Measurements from ENCODE around the gene ST7. TPM values are rescaled to one million over a fixed set of nuclear protein-coding genes. Genes with fewer than 3 reads are reported as not detected.

Gene ST7
- polyA plus RNA-seq, 3 donors: 28.3 to 29.7 (median 29.3) TPM

DNA sequence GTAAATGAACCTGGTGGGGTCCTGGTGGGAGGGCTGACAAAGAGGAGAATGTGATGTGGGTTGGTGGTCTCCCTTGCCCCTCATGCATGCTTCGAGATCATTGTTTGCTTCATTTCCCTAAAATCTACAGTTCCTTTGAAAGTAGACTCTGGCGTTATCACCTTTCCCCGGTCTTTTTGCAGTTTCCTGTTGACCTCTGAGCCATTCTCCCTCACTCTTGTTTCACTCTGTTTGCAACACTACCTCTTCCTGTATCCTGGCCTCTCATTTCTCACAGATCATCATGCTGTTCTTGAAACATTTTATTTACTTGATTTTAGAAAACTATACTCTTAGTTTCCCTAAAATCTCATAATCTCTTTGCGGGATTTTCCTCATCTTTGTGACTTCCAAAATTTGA is 189.8 kb downstream of the ST7 start:
- no peak for DNase-seq (ENCODE audit: low read depth in 3 of 3, low spot score in 2 of 3)

DNA sequence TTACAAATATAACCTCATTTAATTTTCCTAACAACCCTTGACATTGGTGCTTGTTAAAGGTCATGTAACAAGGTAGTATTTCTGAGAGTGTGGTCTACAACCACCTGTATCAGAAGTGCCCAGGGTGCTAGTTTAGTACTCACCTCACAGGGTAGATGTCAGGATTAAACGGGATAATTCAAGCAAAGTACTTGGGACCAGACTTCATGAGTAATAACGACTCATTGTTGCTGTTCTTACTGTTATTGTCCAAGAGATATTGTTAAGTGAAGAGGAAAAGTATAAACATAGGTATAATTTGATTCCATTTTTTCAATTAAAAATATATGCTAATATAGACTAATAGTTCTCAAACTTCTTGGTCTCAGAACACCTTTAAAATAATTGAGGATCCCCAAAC is 190.3 kb downstream of the ST7 start:
- no peak for DNase-seq (ENCODE audit: low read depth in 3 of 3, low spot score in 2 of 3)

- no peak for DNase-seq (ENCODE audit: low read depth in 3 of 3, low spot score in 2 of 3)
Observed at GRCh38 chr7:117145333-117145732, 192.0 kb downstream of the ST7 start.

- no peak for DNase-seq (ENCODE audit: low read depth in 3 of 3, low spot score in 2 of 3)
Observed at GRCh38 chr7:117146059-117146458, 192.8 kb downstream of the ST7 start.

GRCh38 chr7:117146511-117146910 is 193.2 kb downstream of the ST7 start:
- no peak for DNase-seq (ENCODE audit: low read depth in 3 of 3, low spot score in 2 of 3)

- no peak for DNase-seq (ENCODE audit: low read depth in 3 of 3, low spot score in 2 of 3)
Observed at GRCh38 chr7:117148971-117149370, 195.7 kb downstream of the ST7 start.

DNA sequence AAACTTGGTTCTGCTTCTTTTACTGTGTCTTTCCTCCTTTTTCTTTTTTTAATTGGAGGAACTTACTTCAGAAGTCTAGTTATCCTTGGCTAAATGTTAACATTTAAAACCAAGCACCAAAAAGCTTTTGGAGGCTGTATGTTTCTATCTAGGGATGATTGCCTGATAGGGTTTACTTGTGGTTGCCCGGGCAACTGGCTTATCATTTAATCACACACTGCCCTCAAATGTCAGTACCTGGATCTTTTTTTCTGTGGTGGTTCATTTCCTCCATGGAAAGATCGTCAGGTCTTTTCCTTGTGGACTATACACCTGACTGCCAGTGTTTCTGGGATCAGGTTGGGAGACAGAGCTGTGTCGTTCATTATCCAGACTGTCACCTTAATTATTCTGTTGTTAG is 196.4 kb downstream of the ST7 start:
- DNase-seq (ENCODE audit: low read depth in 3 of 3, low spot score in 2 of 3): no peak

DNA sequence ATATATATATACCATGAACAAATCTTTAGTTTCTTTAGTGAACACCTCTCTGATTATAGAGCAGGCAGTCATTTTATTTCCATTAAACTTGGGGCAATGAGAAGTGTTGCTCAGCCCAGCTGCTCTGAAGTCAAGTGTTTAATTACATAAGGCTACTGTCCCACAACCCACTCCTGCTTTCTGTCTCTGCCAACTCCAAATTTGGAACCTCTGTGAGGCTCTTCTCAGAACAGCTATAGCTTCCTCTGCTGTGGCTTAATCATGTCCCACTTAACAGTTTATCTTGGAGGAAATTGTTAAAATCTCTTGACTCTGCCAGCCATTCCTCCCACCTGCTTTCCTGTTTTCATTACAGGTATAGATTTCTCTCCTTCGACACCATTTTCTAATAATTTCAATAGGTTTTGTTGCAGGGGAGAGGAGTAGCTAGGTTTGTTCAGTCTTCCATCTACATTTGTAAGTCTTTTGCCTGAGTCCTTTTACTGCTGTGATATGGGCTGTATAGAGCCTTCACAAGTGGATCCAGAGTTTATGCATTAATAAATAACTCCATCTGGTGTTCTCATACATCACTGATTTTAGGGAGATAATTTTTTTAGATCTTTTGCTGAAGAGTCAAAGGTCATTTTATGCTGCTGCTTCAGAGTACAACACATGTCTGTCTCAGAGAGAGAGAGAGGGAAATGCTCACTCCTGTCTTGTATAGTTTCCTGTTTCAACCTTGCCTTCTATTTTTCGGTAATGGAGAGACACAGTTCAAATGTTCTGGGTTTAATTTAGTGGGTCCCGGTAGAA is 199.1 kb downstream of the ST7 start:
- no peak for DNase-seq (ENCODE audit: low read depth in 3 of 3, low spot score in 2 of 3)

- DNase-seq (ENCODE audit: low read depth in 3 of 3, low spot score in 2 of 3): no peak
Observed at GRCh38 chr7:117153016-117153545, 199.8 kb downstream of the ST7 start.

GRCh38 chr7:117154721-117155120 is 201.4 kb downstream of the ST7 start:
- DNase-seq (ENCODE audit: low read depth in 3 of 3, low spot score in 2 of 3): no peak

DNA sequence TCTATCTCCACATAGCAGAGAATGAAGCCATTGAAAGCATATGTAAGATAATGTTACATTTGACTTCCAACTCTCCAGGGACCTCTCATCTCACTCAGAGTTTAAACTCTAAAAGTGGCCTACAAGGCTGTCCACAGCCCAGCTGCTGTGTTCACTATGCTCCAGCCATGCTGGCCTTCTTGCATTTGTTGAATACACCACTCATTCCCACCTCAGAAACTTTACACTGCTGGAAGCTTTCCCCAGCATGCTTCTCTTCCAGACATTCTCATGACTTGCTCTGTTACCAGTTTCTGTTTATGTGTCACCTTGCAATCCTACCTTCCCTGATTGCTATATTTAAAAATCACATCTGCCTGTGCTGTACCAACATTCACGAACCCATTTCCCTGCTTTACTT is 202.4 kb downstream of the ST7 start:
- no peak for DNase-seq (ENCODE audit: low read depth in 3 of 3, low spot score in 2 of 3)

GRCh38 chr7:117157241-117158209 is 204.2 kb downstream of the ST7 start:
- no peak for DNase-seq (ENCODE audit: low read depth in 3 of 3, low spot score in 2 of 3)

- DNase-seq (ENCODE audit: low read depth in 3 of 3, low spot score in 2 of 3): no peak
Observed at GRCh38 chr7:117158941-117159697, 205.8 kb downstream of the ST7 start.

GRCh38 chr7:117163101-117163500 is 209.8 kb downstream of the ST7 start:
- DNase-seq (ENCODE audit: low read depth in 3 of 3, low spot score in 2 of 3): no peak

DNA sequence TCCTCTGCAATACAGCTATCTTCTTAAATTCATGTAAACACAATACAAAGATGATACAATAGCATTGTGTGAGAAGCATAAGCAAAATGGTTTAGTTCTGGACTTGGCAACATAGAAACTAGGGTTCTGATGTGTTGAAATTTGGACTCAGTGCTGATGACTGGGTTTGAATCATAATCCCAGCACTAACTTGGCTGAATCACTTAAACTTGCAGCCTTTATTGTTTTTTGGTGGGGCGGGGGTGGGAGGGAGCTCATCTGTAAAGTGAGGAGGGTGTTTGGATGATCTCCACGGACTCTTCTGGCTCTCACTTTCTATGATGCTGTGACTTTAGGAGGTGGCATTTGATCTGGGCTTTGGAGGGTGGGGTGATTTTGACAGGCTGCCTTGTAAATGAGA is 211.3 kb downstream of the ST7 start:
- no peak for DNase-seq (ENCODE audit: low read depth in 3 of 3, low spot score in 2 of 3)

DNA sequence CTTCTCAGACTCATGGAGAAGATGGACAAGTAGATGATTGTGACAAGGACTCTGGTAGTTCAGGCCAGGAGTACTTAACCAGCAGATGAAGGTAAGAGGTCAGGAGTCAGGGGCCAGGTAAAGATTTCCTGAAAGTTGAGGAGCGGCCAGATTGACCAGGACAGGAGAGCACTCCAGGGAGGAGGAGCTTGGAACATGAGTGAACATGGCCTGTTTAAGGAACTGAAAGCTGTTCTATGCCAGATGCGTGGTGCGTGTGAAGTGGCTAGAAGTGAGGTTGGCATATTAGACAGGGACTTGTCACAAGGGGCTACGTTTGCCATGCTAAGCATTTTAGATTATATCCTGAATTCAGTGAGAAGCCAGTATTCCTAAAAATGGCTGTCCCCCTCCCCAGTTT is 212.4 kb downstream of the ST7 start:
- no peak for DNase-seq (ENCODE audit: low read depth in 3 of 3, low spot score in 2 of 3)

DNA sequence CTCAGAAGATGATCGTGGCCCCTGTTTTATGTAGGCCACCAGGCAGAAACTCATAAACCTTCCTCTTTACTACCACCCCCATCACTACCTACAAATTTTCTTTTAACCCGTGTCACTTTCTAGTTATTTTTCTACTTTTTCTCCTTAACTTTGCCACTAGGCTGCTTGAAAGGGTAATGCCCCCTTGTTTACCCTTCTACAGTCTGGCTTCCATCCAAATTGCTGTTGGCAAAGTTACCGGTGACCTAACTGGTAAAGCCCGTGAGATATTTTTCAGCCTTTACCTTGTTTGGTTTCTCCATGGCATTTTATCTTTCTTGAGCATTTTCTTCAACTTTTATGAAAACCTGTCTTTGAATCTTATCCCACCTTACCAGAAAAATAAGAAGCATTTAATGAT is 216.6 kb downstream of the ST7 start:
- DNase-seq (ENCODE audit: low read depth in 3 of 3, low spot score in 2 of 3): no peak

GRCh38 chr7:117171106-117171505 is 217.8 kb downstream of the ST7 start:
- no peak for DNase-seq (ENCODE audit: low read depth in 3 of 3, low spot score in 2 of 3)

- DNase-seq (ENCODE audit: low read depth in 3 of 3, low spot score in 2 of 3): no peak
Observed at GRCh38 chr7:117172283-117172682, 219.0 kb downstream of the ST7 start.

- no peak for DNase-seq (ENCODE audit: low read depth in 3 of 3, low spot score in 2 of 3)
Observed at GRCh38 chr7:117173035-117173770, 219.9 kb downstream of the ST7 start.
